A549 treated with AZD9567 at 1 μM for 4 hours (cell line): ENCODE measurements around the gene TMPRSS15. TPM values are rescaled to one million over a fixed set of nuclear protein-coding genes. Genes with fewer than 3 reads are reported as not detected.

Experiments used
- total RNA-seq: library from RNA; stranded (reverse); fragments of 200-300 nt; extraction: Qiagen RNA extraction; gene quantifications from 5 replicates; pipeline ENCODE4 v1.2.3, GENCODE V29; 2022; ENCODE audit not compliant: insufficient read depth

Gene TMPRSS15
- total RNA-seq: not detected in 5 replicates

DNA sequence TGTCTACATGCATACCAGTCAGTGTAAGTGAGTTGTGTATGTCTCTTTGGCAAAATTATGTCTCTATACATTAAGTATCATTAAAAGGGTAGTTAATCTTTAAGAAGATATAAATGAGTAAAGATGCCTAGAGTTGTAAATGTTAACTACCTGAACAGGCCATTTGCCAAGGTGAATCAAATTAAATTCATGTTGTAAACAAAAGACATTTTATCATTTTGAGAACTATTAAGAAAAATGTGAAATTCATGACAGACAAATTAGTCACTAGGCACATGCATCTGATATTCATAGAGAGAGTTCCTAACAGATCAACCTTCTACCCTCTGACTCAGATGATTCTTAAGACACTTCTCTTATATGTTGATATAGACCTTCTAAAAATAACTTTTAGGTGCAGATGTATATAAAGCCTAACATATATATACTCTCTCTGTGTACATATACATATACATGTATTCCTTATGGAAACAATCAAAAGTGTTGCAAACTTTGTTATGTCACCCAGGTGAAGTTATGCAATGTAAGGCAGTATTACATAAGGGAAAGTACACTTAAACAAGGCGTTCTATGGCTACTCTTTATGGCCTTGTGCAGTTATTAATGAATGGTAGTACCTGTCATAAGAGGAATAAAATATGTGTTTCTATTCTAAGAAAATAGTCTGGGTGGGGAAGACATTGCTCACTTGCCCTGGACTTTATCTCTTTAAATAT lies at the start of gene TMPRSS15:
TSS of gene TMPRSS15 (minus strand) at position 51 of the 716 bp plus-strand sequence. CDS start 163 bp downstream, outside the sequence.

DNA sequence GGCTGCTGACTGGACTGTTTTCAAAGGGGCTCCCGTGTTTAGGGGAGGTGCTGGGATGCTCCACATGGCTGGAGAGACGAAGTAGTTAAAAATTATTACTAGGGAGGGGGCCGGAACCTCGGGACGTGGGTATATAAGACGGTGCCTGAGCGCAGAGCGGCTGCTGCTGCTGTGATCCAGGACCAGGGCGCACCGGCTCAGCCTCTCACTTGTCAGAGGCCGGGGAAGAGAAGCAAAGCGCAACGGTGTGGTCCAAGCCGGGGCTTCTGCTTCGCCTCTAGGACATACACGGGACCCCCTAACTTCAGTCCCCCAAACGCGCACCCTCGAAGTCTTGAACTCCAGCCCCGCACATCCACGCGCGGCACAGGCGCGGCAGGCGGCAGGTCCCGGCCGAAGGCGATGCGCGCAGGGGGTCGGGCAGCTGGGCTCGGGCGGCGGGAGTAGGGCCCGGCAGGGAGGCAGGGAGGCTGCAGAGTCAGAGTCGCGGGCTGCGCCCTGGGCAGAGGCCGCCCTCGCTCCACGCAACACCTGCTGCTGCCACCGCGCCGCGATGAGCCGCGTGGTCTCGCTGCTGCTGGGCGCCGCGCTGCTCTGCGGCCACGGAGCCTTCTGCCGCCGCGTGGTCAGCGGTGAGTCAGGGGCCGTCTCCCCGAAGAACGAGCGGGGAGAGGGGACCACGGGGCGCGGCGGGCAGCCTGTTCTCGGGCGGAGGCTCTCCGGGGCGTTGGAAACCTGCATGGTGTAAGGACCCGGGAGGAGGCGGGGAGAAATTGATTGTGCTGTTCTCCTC lies 158.7 kb downstream of the TMPRSS15 start, which contains the start of gene CHODL:
TSS of gene CHODL (plus strand) at position 163 of the 793 bp plus-strand sequence. CDS start at position 554, 391 bp downstream.

Other genes starting within 250 kb of the TMPRSS15 start
- gene CHODL, start 159.0 kb downstream of the TMPRSS15 start, total RNA-seq: 0.03 TPM in 1 of 5 replicates, not detected in the others